RPMI7951 (cell line): ENCODE results near the gene PTPRN2. TPM values are rescaled to one million over a fixed set of nuclear protein-coding genes. Genes with fewer than 3 reads are reported as not detected.

Experiments
- DNase-seq: peaks from one replicate; pipeline ENCODE4 v3.0.0-alpha.2; 2012; ENCODE audit warnings: low read depth
- total RNA-seq: library from RNA; depleted of rRNA; stranded (reverse); fragments of >200 nt; shearing (Covaris generic); gene quantifications from 2 replicates; pipeline ENCODE4 v1.2.3, GENCODE V29; 2014

Gene PTPRN2
- total RNA-seq, 1 experiment from 2014 or later = 9.0 TPM

- no peak for DNase-seq
These were observed 449.9 kb downstream of the PTPRN2 start for GRCh38 chr7:158137516-158138328.

GRCh38 chr7:158135931-158136330 is 451.7 kb downstream of the PTPRN2 start:
- DNase-seq = no peak

- DNase-seq = no peak
These were observed 452.8 kb downstream of the PTPRN2 start for GRCh38 chr7:158134824-158135223.

GRCh38 chr7:158133515-158134271 is 453.9 kb downstream of the PTPRN2 start:
- no peak for DNase-seq

- DNase-seq = no peak
These were observed 454.6 kb downstream of the PTPRN2 start for GRCh38 chr7:158133057-158133456.

GRCh38 chr7:158130023-158130409 is 457.6 kb downstream of the PTPRN2 start:
- no peak for DNase-seq

GRCh38 chr7:158129037-158130022 is 458.3 kb downstream of the PTPRN2 start:
- DNase-seq = no peak

- no peak for DNase-seq
These were observed 459.1 kb downstream of the PTPRN2 start for GRCh38 chr7:158128572-158128971.

- no peak for DNase-seq
These were observed 460.4 kb downstream of the PTPRN2 start for GRCh38 chr7:158127241-158127640.

GRCh38 chr7:158126661-158127060 is 461.0 kb downstream of the PTPRN2 start:
- no peak for DNase-seq

GRCh38 chr7:158125721-158126120 is 461.9 kb downstream of the PTPRN2 start:
- DNase-seq = no peak

GRCh38 chr7:158125091-158125490 is 462.5 kb downstream of the PTPRN2 start:
- no peak for DNase-seq

- no peak for DNase-seq
These were observed 462.9 kb downstream of the PTPRN2 start for GRCh38 chr7:158124671-158125079.

- DNase-seq = no peak
These were observed 463.9 kb downstream of the PTPRN2 start for GRCh38 chr7:158123753-158124152.

GRCh38 chr7:158123214-158123613 is 464.4 kb downstream of the PTPRN2 start:
- DNase-seq = no peak

- DNase-seq = no peak
These were observed 466.1 kb downstream of the PTPRN2 start for GRCh38 chr7:158121441-158122045.

GRCh38 chr7:158120716-158121115 is 466.9 kb downstream of the PTPRN2 start:
- DNase-seq = no peak

GRCh38 chr7:158120316-158120715 is 467.3 kb downstream of the PTPRN2 start:
- DNase-seq = no peak

- DNase-seq = no peak
These were observed 470.0 kb downstream of the PTPRN2 start for GRCh38 chr7:158117341-158118222.

GRCh38 chr7:158116235-158116634 is 471.4 kb downstream of the PTPRN2 start:
- DNase-seq = no peak
